Measurements from ENCODE around the gene SV2C. TPM values are rescaled to one million over a fixed set of nuclear protein-coding genes. Genes with fewer than 3 reads are reported as not detected.
"Not testable (repeated sequence)": the region's sequence is repeated elsewhere in the genome, so short reads cannot be mapped to it uniquely, and the experiment has no call there.

Gene SV2C
- total RNA-seq, 2 experiments from 2014 or later: not detected

DNA sequence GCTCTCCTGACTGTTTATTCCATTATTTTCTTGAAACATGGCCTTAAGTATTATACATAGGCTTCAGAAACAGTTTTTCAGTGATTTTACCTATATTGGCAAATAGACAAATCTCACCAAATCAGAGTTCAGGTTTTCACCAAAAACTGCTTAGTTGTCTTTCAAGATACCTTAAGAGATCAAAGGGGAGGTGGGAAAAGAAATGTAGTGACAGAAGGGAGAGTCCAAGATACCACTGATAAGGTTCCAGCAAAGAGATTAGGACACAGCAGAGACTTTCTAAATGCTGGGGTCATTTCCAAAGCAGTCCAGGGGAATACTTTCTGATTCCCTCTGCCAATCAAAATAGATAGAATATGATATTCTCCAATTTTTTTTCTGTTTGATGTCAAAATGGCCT, 246.2 kb downstream of the SV2C start:
- peaks cover 53% of the 10 kb centered on the region for H3K4me1 Mint-ChIP-seq
- H3K4me3 Mint-ChIP-seq: no peak overlapping the region
- H3K27me3 Mint-ChIP-seq: no peaks in the 10 kb centered on the region
- no peaks in the 10 kb centered on the region for H3K36me3 Mint-ChIP-seq
- H3K9me3 Mint-ChIP-seq: no peaks in the 10 kb centered on the region
- H3K27ac Mint-ChIP-seq: no peak overlapping the region
- no peak for DNase-seq

DNA sequence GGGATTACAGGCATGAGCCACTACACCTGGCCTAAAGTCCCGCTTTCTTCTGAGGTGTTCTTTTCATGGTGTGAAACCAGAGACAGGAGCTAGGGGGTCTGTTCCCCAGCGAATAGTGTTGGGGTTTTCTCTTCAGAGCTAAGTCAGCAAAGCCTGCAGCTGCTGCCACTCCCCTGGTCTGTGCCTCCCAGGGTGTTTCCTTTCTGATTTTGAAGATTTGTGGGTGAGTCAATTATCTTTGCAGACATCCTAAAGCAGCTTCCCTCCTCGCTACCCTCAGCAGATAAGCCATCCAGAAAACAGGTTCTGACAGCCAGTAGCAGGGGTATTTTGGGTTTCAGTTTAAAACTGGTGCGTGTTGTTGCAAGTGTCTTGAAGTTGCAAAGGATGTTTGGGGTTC, 247.9 kb downstream of the SV2C start:
- Mint-ChIP-seq H3K27ac (no peak overlapping the region), H3K4me1 (peaks cover 39% of the 10 kb centered on the region), H3K36me3 (no peaks in the 10 kb centered on the region), H3K9me3 (no peaks in the 10 kb centered on the region), H3K4me3 (no peak overlapping the region), H3K27me3 (no peaks in the 10 kb centered on the region)
- DNase-seq: no peak

DNA sequence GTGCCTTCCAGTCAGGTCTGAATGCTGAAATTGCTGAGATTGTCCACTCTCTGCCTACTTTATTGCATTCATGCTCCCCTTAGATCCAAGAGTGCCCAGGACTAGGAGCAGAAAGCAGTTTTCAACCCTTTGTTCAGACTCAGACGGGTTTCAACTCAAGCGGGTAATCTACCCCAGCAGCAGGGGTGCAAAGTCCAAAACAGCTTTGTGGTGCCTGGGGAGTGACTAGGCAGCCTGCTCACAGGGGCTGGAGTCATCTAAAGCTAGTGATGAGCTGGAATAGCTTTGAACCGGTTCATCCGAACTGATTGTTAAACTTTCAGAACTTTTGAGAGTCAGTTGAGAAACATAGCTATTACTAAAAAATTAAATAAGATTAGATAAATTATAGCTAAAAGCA, 248.9 kb downstream of the SV2C start:
- peaks cover 29% of the 10 kb centered on the region for H3K4me1 Mint-ChIP-seq
- no peak overlapping the region for H3K4me3 Mint-ChIP-seq
- DNase-seq: no peak
- H3K27ac Mint-ChIP-seq: no peak overlapping the region
- no peaks in the 10 kb centered on the region for H3K9me3 Mint-ChIP-seq
- no peaks in the 10 kb centered on the region for H3K36me3 Mint-ChIP-seq
- no peaks in the 10 kb centered on the region for H3K27me3 Mint-ChIP-seq

DNA sequence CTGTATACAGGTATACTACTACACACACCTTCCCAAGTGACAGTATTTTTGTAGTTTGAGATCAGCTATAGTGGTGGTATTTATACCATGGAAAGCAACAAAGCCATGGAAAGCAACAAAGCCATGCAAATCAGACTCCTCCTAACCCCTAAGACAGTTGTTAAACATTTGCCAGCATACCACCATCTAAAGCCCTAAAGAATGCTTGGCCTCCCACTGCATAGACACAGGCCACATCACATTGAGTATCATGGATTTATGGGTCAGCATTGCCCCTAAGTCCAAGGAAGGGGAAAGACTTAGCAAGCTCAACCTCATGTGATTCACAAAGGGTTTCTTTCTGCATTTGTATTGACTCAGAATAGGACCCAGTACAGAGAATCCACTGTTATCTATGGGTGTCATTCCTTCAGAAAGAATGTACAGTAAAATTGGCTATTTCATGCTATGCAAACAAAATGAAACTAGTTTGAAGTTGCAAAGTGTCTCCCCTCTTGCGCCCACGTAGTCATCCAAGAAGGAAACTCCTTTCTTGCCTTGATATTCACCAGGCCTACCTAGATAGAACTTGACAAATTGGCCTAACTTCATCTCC, 249.5 kb downstream of the SV2C start:
- H3K4me1 Mint-ChIP-seq: peaks cover 24% of the 10 kb centered on the region
- H3K27ac Mint-ChIP-seq: no peak overlapping the region
- no peaks in the 10 kb centered on the region for H3K27me3 Mint-ChIP-seq
- no peak overlapping the region for H3K4me3 Mint-ChIP-seq
- no peaks in the 10 kb centered on the region for H3K9me3 Mint-ChIP-seq
- no peak for DNase-seq
- H3K36me3 Mint-ChIP-seq: no peaks in the 10 kb centered on the region

DNA sequence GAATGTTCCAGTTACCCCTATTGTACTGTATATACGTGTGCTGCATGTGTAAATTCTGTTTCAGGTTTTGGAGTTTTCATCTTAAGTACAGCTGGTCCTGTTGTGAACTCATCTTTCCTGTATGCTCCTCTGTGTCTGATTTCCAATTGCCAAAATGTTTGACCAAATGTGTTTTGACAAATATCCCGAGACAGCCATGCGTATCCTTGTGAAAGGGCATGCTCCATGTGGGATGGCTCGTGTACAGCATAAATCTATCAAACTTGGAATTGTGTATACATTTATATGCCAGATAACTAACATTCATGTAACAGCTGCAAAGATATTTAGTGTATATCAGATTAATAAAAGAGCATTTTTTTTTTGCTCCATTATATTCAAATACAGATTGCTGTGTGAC, 250.4 kb downstream of the SV2C start:
- Mint-ChIP-seq H3K9me3 (no peaks in the 10 kb centered on the region), H3K4me1 (peaks cover 28% of the 10 kb centered on the region), H3K36me3 (no peaks in the 10 kb centered on the region), H3K27me3 (no peaks in the 10 kb centered on the region), H3K27ac (no peak overlapping the region), H3K4me3 (no peak overlapping the region)
- DNase-seq: no peak

DNA sequence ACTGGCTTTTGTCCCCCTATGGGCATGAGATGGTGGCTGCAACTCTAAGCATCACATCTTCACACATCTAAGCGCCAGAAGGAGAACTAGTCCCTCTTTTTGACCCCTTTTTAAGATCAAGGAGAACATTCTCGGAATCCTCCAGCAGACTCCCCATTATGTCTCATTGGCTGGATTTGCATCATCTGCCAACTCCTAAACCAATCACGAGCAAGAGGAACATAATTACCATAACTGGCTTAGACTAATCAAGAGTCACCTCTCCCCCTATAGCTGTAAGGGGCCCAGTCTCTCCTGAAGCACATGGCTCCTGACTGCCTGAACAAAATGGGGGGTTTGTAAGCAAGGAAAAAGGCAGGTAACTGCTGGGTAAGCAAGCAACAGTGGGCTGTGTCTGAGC, 251.4 kb downstream of the SV2C start:
- Mint-ChIP-seq H3K27ac (no peak overlapping the region), H3K4me1 (peaks cover 28% of the 10 kb centered on the region), H3K27me3 (no peaks in the 10 kb centered on the region), H3K4me3 (no peak overlapping the region), H3K36me3 (no peaks in the 10 kb centered on the region), H3K9me3 (no peaks in the 10 kb centered on the region)
- no peak for DNase-seq

DNA sequence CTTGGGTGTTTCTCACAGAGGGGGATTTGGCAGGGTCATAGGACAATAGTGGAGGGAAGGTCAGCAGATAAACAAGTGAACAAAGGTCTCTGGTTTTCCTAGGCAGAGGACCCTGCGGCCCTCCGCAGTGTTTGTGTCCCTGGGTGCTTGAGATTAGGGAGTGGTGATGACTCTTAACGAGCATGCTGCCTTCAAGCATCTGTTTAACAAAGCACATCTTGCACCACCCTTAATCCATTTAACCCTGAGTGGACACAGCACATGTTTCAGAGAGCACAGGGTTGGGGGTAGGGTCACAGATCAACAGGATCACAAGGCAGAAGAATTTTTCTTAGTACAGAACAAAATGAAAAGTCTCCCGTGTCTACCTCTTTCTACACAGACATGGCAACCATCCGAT, 252.3 kb downstream of the SV2C start:
- not testable (repeated sequence) for H3K27me3 Mint-ChIP-seq, H3K27ac Mint-ChIP-seq, DNase-seq, H3K36me3 Mint-ChIP-seq, H3K9me3 Mint-ChIP-seq, H3K4me3 Mint-ChIP-seq
- H3K4me1 Mint-ChIP-seq: peaks cover 28% of the 10 kb centered on the region

DNA sequence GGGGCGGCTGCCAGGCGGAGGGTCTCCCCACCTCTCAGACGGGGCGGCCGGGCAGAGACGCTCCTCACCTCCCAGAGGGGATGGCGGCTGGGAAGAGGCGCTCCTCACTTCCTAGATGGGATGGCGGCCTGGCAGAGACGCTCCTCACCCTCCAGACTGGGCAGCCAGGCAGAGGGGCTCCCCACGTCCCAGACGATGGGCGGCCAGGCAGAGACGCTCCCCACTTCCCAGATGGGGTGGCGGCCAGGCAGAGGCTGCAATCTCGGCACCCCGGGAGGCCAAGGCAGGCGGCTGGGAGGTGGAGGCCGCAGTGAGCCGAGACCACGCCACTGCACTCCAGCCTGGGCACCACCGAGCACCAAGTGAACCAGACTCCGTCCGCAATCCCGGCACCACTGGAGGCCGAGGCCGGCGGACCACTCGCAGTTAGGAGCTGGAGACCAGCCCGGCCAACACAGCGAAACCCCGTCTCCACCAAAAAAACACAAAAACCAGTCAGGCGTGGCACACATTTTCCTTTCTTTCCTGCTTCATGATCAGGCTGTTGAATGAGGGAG, 253.1 kb downstream of the SV2C start:
- H3K36me3 Mint-ChIP-seq, H3K4me3 Mint-ChIP-seq, H3K27me3 Mint-ChIP-seq, DNase-seq, H3K9me3 Mint-ChIP-seq, H3K27ac Mint-ChIP-seq: not testable (repeated sequence)
- peaks cover 23% of the 10 kb centered on the region for H3K4me1 Mint-ChIP-seq

DNA sequence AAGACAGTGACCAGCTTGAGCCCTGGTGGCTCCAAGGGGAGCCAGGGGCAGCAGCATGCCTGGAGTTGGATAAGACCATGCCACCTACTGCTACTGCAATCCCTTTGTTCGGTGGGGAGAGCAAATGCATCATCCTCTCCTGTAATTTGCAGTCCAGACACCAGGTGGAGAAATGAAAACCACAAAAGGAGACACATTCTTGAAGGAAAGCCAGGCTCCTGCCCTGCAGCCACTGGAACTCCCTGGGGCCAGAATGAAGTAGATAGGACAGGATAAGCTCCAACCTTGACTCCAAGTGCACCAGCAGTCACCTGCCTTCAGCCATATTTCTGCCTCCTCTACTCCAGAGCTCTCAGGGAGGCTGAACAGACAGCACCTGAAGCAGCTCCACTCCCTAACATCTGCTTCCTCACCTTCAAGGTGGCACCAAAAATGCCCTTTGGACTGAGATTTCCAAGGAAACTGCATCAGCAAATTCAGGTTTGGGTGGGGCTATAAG, 254.8 kb downstream of the SV2C start:
- H3K4me3 Mint-ChIP-seq: no peak overlapping the region
- H3K9me3 Mint-ChIP-seq: no peaks in the 10 kb centered on the region
- no peak overlapping the region for H3K27ac Mint-ChIP-seq

DNA sequence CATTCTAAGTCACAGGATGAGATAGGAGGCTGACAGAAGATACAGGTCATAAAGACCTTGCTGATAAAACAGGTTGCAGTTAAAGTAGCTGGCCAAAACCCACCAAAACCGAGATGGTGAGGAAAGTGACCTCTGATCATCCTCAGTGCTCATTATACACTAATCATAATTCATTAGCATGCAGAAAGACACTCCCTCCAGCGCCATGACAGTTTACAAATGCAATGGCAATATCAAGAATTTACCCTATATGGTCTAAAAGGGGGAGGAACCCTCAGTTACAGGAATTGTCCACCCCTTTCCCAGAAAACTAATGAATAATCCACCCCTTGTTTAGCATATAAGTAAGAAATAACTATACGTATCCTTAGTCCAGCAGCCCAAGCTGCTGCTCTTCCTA, 256.7 kb downstream of the SV2C start:
- H3K9me3 Mint-ChIP-seq: no peaks in the 10 kb centered on the region
- H3K36me3 Mint-ChIP-seq: no peaks in the 10 kb centered on the region
- no peak overlapping the region for H3K27ac Mint-ChIP-seq
- no peak for DNase-seq
- no peaks in the 10 kb centered on the region for H3K27me3 Mint-ChIP-seq
- H3K4me3 Mint-ChIP-seq: no peak overlapping the region
- H3K4me1 Mint-ChIP-seq: peaks cover 8% of the 10 kb centered on the region

More for the DNA sequence above, 254.8 kb downstream of the SV2C start:
- H3K36me3 Mint-ChIP-seq: no peaks in the 10 kb centered on the region
- DNase-seq: peak; percentile 11
- H3K27me3 Mint-ChIP-seq: no peaks in the 10 kb centered on the region
- H3K4me1 Mint-ChIP-seq: peaks cover 10% of the 10 kb centered on the region

DNA sequence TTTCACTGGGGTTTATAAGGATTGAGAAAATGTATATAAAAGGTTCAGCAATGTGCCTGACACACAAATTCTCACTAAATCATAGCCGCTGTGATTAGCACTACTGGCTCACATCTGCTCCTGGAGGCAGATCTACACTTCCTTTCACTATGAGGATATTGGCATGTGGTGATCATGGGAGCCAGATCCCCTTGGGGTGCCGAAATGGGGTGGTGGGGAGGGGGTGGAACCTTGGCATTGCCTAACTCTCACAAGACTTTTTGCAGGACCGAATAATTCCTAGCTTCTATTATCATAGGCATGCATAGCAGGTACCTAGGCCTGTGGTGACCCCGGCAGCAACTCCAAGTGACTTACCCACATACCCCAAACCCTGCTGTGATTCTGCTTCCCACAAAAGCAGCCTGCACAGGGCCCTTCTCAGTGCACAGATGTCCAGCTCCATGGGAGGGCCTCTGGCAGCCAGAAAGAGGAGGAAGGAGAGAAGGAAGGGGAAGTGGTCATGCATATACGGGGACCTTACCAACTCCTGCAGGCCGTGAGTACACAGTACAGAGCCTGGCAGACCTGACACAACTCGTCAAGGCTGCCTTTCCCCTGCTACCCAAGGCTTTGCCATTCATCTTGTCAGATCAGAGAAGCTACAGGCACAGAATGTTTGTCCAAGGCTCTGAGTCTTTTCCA, 258.6 kb downstream of the SV2C start:
- Mint-ChIP-seq H3K27ac (no peak overlapping the region), H3K4me3 (no peak overlapping the region), H3K4me1 (peaks cover 8% of the 10 kb centered on the region), H3K27me3 (no peaks in the 10 kb centered on the region), H3K9me3 (no peaks in the 10 kb centered on the region), H3K36me3 (no peaks in the 10 kb centered on the region)
- no peak for DNase-seq

DNA sequence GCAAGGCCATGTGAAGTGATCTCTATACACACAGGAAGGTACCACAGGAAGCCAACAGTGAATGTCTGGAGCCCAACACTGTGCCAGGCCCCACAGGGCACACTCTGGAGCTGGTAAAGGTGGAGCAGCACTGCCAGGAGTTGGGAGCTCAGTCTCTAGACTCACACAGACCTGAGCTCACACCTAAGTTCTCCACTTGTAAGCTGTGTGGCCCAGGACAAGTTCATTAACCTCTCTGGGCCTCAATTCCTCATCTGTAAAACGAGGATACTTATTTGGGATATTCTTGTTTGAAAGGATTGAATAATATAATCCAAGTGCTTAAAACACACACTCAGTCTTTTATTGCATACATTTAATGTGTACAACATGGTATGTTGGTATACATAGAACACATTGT, 259.3 kb downstream of the SV2C start:
- Mint-ChIP-seq H3K27ac (no peak overlapping the region), H3K36me3 (no peaks in the 10 kb centered on the region), H3K9me3 (no peaks in the 10 kb centered on the region), H3K4me1 (peaks cover 8% of the 10 kb centered on the region), H3K27me3 (no peaks in the 10 kb centered on the region), H3K4me3 (no peak overlapping the region)
- no peak for DNase-seq

DNA sequence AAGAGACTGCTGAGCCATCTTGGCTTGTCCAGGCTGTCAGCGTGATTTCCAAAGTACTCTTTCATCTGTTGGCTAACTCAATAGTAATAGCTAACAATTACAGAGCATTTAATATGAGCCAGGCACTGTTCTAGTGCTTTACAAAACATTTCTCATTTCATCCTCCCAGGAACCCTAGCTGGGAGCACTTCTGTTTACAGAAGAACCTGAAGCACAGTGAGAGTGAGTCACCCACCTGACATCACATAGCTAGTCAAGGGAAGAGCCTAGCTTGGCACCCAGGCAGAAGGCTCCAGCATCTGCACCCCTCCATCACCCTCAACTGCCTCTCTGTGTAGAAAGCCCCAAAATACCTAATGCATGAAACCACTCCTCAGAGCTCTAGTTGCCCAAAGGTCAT, 262.4 kb downstream of the SV2C start:
- Mint-ChIP-seq H3K27ac (no peak overlapping the region), H3K4me3 (no peak overlapping the region), H3K36me3 (no peaks in the 10 kb centered on the region), H3K9me3 (no peaks in the 10 kb centered on the region), H3K27me3 (no peaks in the 10 kb centered on the region), H3K4me1 (no peaks in the 10 kb centered on the region)
- DNase-seq: no peak

DNA sequence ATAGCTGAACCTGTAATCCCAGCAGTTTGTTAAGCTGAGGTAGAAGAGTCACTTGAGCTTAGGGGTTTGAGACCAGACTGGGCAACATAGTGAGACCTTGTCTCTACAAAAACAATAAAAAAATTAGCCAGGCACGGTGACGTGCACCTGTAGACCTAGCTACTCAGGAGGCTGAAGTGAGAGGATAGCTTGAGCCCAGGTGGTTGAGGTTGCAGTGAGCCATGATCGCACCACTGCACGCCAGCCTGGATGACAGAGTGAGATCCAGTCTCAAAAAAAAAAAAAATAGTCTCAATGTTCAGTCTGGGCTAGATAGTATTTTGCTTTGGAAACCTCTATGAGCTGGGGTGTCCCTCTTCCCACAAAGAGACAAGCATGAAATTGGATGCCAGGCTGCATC, 268.0 kb downstream of the SV2C start:
- DNase-seq: no peak
- Mint-ChIP-seq H3K9me3 (no peaks in the 10 kb centered on the region), H3K27me3 (no peaks in the 10 kb centered on the region), H3K4me1 (no peaks in the 10 kb centered on the region), H3K4me3 (no peak overlapping the region), H3K36me3 (no peaks in the 10 kb centered on the region), H3K27ac (no peak overlapping the region)

DNA sequence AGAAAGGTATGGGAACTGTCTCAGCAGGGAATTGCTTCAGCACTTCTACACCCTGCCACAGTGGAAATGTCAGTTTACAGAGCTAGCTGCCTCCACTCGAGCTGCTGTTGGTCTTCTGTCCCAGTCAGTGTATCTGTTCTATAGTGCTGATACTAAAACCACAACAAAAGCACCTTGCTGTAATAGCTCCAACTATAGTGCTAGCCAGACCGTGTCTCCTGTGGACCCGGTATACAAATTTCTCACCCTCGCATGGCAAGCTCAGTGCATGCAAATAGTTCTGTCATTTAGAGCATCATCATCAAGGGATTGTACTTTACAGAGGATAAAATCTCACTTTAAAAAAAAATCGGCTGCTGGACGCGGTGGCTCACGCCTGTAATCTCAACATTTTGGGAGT, 268.4 kb downstream of the SV2C start:
- DNase-seq: no peak
- H3K27ac Mint-ChIP-seq: no peak overlapping the region
- H3K4me1 Mint-ChIP-seq: no peaks in the 10 kb centered on the region
- no peaks in the 10 kb centered on the region for H3K9me3 Mint-ChIP-seq
- H3K4me3 Mint-ChIP-seq: no peak overlapping the region
- no peaks in the 10 kb centered on the region for H3K36me3 Mint-ChIP-seq
- H3K27me3 Mint-ChIP-seq: no peaks in the 10 kb centered on the region

DNA sequence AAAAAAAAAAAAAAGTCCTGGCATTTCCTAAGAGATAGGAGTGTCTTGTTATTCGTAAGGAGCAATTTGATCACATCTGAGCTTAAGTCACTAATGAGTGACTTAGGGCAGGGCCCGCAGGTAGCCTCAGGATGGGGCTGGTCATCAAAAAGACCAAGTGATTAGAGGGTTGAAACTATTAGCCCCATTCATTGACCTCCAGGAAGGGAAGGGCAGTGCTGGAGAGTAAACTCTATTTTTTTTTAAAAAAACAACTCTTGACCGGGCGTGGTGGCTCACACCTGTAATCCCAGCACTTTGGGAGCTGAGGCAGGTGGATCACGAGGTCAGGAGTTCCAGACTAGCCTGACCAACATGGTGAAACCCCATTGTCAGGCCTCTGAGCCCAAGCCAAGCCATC, 273.7 kb downstream of the SV2C start:
- no peak overlapping the region for H3K4me3 Mint-ChIP-seq
- H3K27ac Mint-ChIP-seq: no peak overlapping the region

More for the DNA sequence above, 273.7 kb downstream of the SV2C start:
- Mint-ChIP-seq H3K27me3 (no peaks in the 10 kb centered on the region), H3K36me3 (no peaks in the 10 kb centered on the region), H3K4me1 (no peaks in the 10 kb centered on the region), H3K9me3 (no peaks in the 10 kb centered on the region)
- no peak for DNase-seq

Measured in activated naive CD8-positive, alpha-beta T cell treated with anti-CD3 and anti-CD28 coated beads for 36 hours (primary cell).